ENCODE measurements around the gene ZNF296.
A peak's percentile ranks its signal among the peaks of the same experiment; 100 is the strongest.
"Not testable (repeated sequence)": the region's sequence is repeated elsewhere in the genome, so short reads cannot be mapped to it uniquely, and the experiment has no call there.

The ZNF296 gene

DNA sequence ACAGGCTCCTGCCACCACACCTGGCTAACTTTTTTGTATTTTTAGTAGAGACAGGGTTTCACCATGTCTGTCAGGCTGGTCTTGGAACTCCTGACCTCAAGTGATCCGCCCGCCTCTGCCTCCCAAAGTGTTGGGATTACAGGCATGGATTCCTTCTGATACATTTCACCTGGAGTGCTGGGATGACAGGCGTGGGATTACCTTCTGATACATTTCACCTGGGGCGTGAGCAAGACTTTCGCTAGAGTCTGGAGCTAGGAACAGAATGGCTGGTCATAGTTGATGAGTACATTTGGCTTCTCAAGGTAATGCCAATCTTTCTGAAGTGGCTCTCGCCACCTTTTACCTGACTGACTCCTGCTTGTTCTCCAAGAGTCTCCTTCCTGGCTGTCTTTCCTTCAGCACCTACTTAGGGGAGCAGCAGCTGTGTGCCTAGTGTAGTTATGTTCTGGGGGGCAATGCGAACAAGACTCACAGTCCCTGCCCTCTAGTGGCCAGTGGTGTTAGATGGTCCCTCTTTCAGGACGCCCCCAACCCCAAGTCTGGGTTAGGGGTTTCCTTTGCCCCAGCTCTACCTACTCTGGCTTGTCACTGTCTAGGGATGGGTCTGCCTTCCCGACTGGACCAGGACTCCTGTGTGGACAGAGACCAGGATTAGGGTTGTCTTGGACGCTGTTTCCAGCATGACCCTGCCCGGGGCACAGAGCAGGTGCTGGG, 36.0 kb upstream of the ZNF296 start:
- no peak for DNase-seq (ENCODE audit: low spot score)
- TF ChIP-seq, protein P1, sequence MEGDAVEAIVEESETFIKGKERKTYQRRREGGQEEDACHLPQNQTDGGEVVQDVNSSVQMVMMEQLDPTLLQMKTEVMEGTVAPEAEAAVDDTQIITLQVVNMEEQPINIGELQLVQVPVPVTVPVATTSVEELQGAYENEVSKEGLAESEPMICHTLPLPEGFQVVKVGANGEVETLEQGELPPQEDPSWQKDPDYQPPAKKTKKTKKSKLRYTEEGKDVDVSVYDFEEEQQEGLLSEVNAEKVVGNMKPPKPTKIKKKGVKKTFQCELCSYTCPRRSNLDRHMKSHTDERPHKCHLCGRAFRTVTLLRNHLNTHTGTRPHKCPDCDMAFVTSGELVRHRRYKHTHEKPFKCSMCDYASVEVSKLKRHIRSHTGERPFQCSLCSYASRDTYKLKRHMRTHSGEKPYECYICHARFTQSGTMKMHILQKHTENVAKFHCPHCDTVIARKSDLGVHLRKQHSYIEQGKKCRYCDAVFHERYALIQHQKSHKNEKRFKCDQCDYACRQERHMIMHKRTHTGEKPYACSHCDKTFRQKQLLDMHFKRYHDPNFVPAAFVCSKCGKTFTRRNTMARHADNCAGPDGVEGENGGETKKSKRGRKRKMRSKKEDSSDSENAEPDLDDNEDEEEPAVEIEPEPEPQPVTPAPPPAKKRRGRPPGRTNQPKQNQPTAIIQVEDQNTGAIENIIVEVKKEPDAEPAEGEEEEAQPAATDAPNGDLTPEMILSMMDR (IDR thresholded peaks at IDR 0.05): no peak
- Histone ChIP-seq H3K27ac (no peak overlapping the region), H3K4me3 (no peak overlapping the region)

DNA sequence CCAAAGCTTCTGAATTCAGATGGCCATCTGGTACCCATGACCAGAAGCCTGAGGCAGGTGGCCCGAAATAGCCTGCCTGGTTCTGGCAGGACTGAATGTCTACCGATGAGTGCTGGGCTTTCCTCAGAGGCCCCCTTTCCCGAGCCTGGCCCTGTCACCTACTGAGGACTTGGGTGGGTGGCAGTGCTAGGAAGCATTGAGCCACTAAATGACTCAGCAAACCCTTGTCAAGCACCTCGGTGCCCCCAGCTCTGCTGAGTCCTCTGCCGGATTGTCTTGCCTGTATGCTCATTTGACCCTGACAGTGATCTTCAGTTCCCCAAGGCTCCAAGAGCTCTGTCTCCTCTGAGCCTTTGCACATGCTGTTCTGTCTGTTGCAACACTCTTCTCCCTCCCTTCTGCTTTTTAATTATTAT, 34.6 kb upstream of the ZNF296 start:
- no peak for DNase-seq (ENCODE audit: low spot score)
- H3K27ac ChIP-seq: no peak overlapping the region
- H3K4me3 ChIP-seq: no peak overlapping the region
- TF ChIP-seq, protein P1 (IDR thresholded peaks at IDR 0.05): no peak

DNA sequence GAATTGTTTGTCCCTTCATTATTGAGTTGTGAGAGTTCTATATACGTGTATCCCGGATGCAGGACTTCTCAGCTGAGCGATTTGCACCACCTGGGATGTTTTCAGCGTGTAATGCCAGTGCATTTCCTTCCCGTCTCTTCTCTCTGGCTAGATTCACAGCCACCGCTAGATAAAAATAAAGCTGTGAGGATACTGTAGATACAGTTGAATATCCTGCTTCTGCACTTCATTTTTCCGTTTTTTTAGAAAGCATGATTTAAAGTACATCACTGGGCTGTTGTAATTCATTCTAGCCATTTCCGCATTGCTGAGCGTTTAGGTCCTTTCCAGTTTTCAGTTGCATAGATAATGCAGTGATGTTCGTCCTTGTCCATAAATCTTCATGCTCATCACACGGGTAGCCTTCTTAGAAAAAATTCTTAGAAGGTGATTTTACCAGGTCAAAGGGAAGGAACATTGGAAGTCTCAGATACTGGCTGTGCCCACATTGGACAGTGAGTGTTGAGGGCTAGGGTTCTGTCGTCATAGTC, 31.4 kb upstream of the ZNF296 start:
- TF ChIP-seq, protein P1 (IDR thresholded peaks at IDR 0.05): no peak
- DNase-seq (ENCODE audit: low spot score): no peak
- Histone ChIP-seq H3K27ac (no peak overlapping the region), H3K4me3 (no peak overlapping the region)

DNA sequence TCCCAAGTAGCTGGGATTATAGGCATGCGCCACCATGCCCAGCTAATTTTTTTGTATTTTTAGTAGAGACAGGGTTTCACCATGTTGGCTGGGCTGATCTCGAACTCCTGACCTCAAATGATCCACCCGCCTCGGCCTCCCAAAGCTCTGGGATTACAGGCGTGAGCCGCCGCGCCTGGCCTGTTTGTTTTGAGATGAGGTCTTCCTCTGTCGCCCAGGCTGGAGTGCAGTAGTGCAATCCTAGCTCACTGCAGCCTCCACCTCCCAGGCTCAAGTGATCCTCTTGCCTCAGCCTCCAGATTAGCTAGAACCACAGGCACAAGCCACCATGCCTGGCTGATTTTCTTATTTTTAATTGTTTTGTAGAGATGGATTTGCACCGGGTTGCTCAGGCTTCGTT, 30.1 kb upstream of the ZNF296 start:
- H3K27ac ChIP-seq; DNase-seq (ENCODE audit: low spot score); H3K4me3 ChIP-seq: not testable (repeated sequence)

DNA sequence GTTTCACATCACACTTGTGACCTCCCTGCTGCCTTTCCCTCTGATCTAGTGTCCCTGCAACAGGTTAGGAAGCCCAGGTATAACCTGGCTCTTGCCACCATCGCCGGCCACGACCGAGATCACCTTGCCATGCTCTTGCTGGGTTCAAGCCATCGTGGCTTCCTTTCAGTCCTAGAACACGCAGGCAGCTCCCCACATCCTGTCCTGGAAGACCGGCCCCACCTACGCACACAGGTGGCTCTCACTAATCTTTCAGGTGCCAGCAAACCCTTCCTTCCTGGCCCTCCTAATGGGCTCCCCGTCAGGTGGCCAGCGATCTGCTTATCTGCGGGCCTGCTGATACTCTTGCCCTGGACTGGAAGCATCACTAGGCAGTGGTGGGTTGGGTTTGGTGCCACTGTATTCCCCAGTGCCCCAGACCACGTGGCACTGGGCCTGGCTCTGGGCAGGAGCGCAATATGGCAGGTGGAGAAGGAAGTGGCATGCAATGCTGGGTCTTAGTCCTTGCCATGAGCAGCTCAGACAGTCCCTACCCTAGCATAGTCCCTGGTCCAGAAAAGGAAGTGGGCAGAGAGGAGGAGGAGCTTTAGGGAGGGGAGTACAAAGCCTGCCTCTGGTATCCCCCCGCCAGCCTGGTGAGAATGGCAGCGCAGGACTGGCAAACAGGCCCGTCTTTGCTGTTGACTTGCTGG, 28.5 kb upstream of the ZNF296 start:
- no peak overlapping the region for H3K4me3 ChIP-seq
- TF ChIP-seq, protein P1 (IDR thresholded peaks at IDR 0.05): no peak
- no peak overlapping the region for H3K27ac ChIP-seq
- no peak for DNase-seq (ENCODE audit: low spot score)

DNA sequence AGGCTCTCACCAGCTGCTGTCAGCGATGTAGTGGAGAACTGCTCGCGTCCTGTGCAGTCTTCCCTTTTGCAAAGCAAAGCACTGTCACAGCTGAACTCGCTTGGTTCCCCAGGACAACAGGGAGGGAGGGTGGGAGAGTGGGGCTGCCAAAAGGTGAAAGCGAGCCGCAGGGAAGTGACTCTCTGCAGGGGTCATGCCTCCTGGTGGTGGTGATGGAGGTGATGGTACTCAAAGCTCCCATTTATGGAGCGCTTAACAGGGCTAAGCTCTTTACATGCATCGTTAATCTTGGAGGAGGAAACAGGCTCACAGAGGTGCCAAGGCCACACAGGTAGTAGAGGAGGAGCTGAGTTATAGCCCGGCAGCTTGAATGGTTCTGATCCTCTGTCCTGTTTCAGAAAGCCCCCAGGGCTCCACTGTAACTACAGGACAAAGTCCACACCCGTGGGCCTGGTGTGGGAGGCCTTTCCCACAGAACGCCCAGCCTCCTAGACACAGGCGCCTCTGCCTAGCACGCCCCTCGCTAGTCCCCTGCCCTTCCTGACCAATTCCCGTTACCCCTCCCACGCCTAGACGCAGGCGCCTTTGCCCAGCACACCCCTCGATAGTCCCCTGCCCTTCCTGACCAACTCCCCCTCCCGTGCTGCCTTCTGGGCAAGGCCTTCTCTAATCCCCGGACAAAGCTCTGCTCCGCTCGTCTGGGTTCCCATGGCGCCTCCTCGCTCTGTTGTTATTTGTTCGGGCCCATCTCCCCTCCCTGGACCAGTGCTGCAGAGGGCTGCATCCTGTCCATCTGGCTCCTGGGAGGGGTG, 27.4 kb upstream of the ZNF296 start:
- H3K27ac ChIP-seq: no peak overlapping the region
- no peak for DNase-seq (ENCODE audit: low spot score)
- peak overlapping the region; percentile 14 for H3K4me3 ChIP-seq
- TF ChIP-seq, protein P1 (IDR thresholded peaks at IDR 0.05): no peak

DNA sequence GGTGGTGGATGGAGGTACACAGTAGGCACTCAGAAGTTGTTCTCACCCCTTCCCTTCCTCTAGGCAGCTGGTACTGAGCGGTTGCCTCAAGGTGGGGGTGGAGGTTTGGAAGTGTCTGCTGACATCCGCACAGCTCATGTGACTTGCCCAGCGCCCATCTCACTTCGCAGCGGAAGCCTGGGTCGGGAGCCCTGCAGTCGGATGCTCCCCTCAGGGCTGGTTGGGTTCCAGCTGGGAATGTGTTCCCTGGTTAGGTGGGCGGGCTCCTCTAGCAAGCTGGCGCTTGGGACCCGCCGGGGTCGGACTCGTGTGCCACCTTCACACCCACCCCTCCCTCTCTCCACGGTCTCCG, 26.9 kb upstream of the ZNF296 start:
- DNase-seq (ENCODE audit: low spot score): no peak
- no peak overlapping the region for H3K27ac ChIP-seq
- peak overlapping the region; percentile 14 for H3K4me3 ChIP-seq
- TF ChIP-seq, protein P1 (IDR thresholded peaks at IDR 0.05): no peak

All from coronary artery (tissue), 2 donors.